Lower lobe of right lung (tissue), 2 donors: ENCODE data around the gene TLCD2. TPM values are rescaled to one million over a fixed set of nuclear protein-coding genes. Genes with fewer than 3 reads are reported as not detected.
"Not testable (repeated sequence)": the region's sequence is repeated elsewhere in the genome, so short reads cannot be mapped to it uniquely, and the experiment has no call there.

Source experiments
- ATAC-seq, 2 donors: fragments of 200-7000 bp; cut with Tn5 transposase; one replicate each; pipeline ENCODE4 v1.9.1; 2020 to 2022; ENCODE audit warnings: mild to moderate bottlenecking in 2 of 2, moderate library complexity in 2 of 2
- DNase-seq: peaks from one replicate; pipeline ENCODE4 v3.0.0-alpha.2; 2020
- H3K27ac ChIP-seq: fragments of 200-600 bp; one replicate; pipeline ENCODE4 v1.8.0; 2022
- H3K27me3 ChIP-seq: fragments of 200-600 bp; one replicate; pipeline ENCODE4 v1.8.0; 2022; ENCODE audit warnings: low read depth
- H3K36me3 ChIP-seq: fragments of 200-600 bp; one replicate; pipeline ENCODE4 v1.8.0; 2022; ENCODE audit warnings: mild to moderate bottlenecking
- H3K4me1 ChIP-seq: fragments of 200-600 bp; one replicate; pipeline ENCODE4 v1.8.0; 2022
- H3K4me3 ChIP-seq: fragments of 200-600 bp; one replicate; pipeline ENCODE4 v1.8.0; 2022; ENCODE audit warnings: mild to moderate bottlenecking
- H3K9me3 ChIP-seq: fragments of 200-600 bp; one replicate; pipeline ENCODE4 v1.8.0; 2022
- CTCF ChIP-seq: fragments of 200-600 bp; IDR thresholded peaks from one replicate; pipeline ENCODE4 v1.8.0; 2022; ENCODE audit warnings: antibody characterized with exemption, mild to moderate bottlenecking
- intact Hi-C: fragments of 100-400 bp; cut with DNase I; formaldehyde crosslinking; loops from one replicate; pipeline ENCODE4 v1.11.0; 2022
- total RNA-seq: library from RNA; stranded (reverse); fragmentation: NEBNext Ultra II Directional; extraction: Animal tissue kit (Norgen Biotek cat#: 25700); gene quantifications from one replicate; pipeline ENCODE4 v1.2.1, GENCODE V29; 2021
- donor health status: DM: no; HTN: yes; CAD: no; lungs with severe emphysema.

Gene TLCD2
- total RNA-seq, 1 donor from 2014 or later, result 13.4 TPM

GRCh38 chr17:1661045-1661444 is 49.1 kb downstream of the TLCD2 start:
- H3K27me3 ChIP-seq, result no peaks in the 10 kb centered on the region
- ATAC-seq, result no peak
- no peak for TF ChIP-seq CTCF
- intact Hi-C loops, result no loop called here
- no peak for DNase-seq
- H3K4me1 ChIP-seq, result no peaks in the 10 kb centered on the region
- H3K4me3 ChIP-seq, result no peak overlapping the region
- H3K27ac ChIP-seq, result no peak overlapping the region
- H3K36me3 ChIP-seq, result peaks cover 100% of the 10 kb centered on the region
- no peaks in the 10 kb centered on the region for H3K9me3 ChIP-seq

GRCh38 chr17:1658100-1658499 is 52.1 kb downstream of the TLCD2 start:
- Histone ChIP-seq H3K4me3 (no peak overlapping the region), H3K27ac (no peak overlapping the region), H3K36me3 (peaks cover 100% of the 10 kb centered on the region), H3K4me1 (no peaks in the 10 kb centered on the region), H3K9me3 (no peaks in the 10 kb centered on the region), H3K27me3 (no peaks in the 10 kb centered on the region)
- no peak for TF ChIP-seq CTCF
- ATAC-seq, result no peak
- peak; percentile 14 for DNase-seq
- intact Hi-C loops, result no loop called here

- no peak overlapping the region for H3K4me3 ChIP-seq
- no peak for TF ChIP-seq CTCF
- H3K27me3 ChIP-seq, result no peaks in the 10 kb centered on the region
- ATAC-seq (no peak), DNase-seq (no peak)
- no peak overlapping the region for H3K27ac ChIP-seq
- intact Hi-C loops, result no loop called here
- H3K36me3 ChIP-seq, result peaks cover 86% of the 10 kb centered on the region
- no peaks in the 10 kb centered on the region for H3K9me3 ChIP-seq
- peaks cover 16% of the 10 kb centered on the region for H3K4me1 ChIP-seq
Observed at GRCh38 chr17:1653735-1654134, 56.4 kb downstream of the TLCD2 start.

- H3K27ac ChIP-seq, intact Hi-C loops, ATAC-seq, H3K9me3 ChIP-seq, H3K4me3 ChIP-seq, H3K27me3 ChIP-seq: not testable (repeated sequence)
- Histone ChIP-seq H3K4me1 (peaks cover 24% of the 10 kb centered on the region), H3K36me3 (peaks cover 76% of the 10 kb centered on the region)
- DNase-seq, result peak; percentile 14
Observed at GRCh38 chr17:1652794-1653193, 57.4 kb downstream of the TLCD2 start.

Other genes starting within 250 kb of the TLCD2 start
- 213 TPM for gene MYO1C, start 217.7 kb downstream of the TLCD2 start, total RNA-seq
- gene INPP5K, start 193.8 kb downstream of the TLCD2 start, total RNA-seq, result 57.9 TPM
- 71.3 TPM for gene PITPNA, start 147.6 kb downstream of the TLCD2 start, total RNA-seq
- gene SLC43A2, start 81.5 kb downstream of the TLCD2 start, total RNA-seq, result 44.6 TPM
- gene SCARF1, start 64.6 kb downstream of the TLCD2 start, total RNA-seq, result 37.4 TPM
- 41.5 TPM for gene RILP, start 60.5 kb downstream of the TLCD2 start, total RNA-seq
- 280 TPM for gene PRPF8, start 25.5 kb downstream of the TLCD2 start, total RNA-seq
- gene WDR81, start 14.3 kb upstream of the TLCD2 start, total RNA-seq, result 49.9 TPM
- gene SERPINF2, start 32.5 kb upstream of the TLCD2 start, total RNA-seq, result 24.1 TPM
- gene SERPINF1, start 51.7 kb upstream of the TLCD2 start, total RNA-seq, result 204 TPM
- gene SMYD4, start 119.5 kb upstream of the TLCD2 start, total RNA-seq, result 21.9 TPM
- 67.1 TPM for gene RPA1, start 119.6 kb upstream of the TLCD2 start, total RNA-seq